Activated naive CD4-positive, alpha-beta T cell treated with anti-CD3 and anti-CD28 coated beads, Interleukin-2, amount 50 U/mL, for 72 hours (primary cell): ENCODE results near the gene CGRRF1. TPM values are rescaled to one million over a fixed set of nuclear protein-coding genes. Genes with fewer than 3 reads are reported as not detected.
A peak's percentile ranks its signal among the peaks of the same experiment; 100 is the strongest.

Source experiments
- ATAC-seq, 2 donors: fragments of 150-1000 bp; cut with Tn5 transposase; 2 replicates each; pipeline ENCODE4 v1.10.0; 2021; ENCODE audit warnings: mild to moderate bottlenecking in 2 of 2, moderate library complexity in 2 of 2
- DNase-seq, 2 donors: peaks; one replicate each; pipeline ENCODE4 v3.0.0; 2021 to 2022; ENCODE audit warnings: low spot score in 2 of 2
- H3K27ac Mint-ChIP-seq, 2 donors: one replicate each; pipeline ENCODE4 v1.8.0; 2022; ENCODE audit warnings: mild to moderate bottlenecking in 2 of 2, mixed read lengths in 2 of 2
- H3K36me3 Mint-ChIP-seq, 2 donors: one replicate each; pipeline ENCODE4 v1.8.0; 2022; ENCODE audit warnings: mixed read lengths in 2 of 2
- H3K9me3 Mint-ChIP-seq, 2 donors: one replicate each; pipeline ENCODE4 v1.8.0; 2022; ENCODE audit warnings: mixed read lengths in 2 of 2
- total RNA-seq, 2 donors: library from RNA; stranded (reverse); gene quantifications; one replicate each; pipeline ENCODE4 v1.2.3, GENCODE V29; 2022

Gene CGRRF1
- total RNA-seq, 2 donors from 2014 or later: 8.4 to 17.7 TPM

DNA sequence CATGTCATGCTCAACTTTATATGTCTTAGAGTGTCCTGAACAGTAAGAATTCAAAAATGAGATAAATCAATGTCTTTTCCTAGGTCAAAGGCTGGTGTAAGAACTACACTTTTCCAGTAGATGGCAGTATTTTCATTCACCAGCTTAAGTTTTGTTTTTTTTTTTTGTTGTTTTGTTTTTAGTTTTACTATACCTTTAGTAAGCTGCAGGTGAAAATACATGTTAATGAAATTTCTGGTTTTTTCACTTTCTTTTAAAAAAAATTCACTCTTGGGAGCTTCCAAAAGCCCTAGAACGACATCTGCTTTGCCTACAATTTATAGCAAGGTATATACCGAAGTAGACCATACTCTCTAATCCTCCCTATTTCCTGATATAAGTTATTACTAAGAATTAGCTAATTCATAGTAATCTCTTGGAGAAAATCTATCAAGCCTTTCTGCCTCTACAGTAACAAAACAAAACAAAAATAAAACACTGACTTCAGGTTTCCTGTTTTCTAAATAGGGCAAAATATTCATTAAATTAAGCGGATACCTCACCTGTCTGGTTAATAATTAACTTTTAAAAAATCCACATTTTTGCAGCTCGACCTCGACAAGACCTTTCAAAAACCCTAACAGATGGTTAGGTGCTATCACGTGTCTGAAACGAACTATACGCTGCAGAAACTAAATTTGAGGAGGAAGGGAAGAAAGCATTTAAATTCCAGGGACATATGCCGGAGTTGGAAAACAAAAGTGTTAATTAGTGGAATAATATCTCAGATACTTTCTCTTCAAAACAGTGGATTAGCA lies 54.6 kb downstream of the CGRRF1 start:
- no peak for ATAC-seq
- H3K27ac Mint-ChIP-seq: no peak overlapping the region

GRCh38 chr14:54564868-54565784 lies 55.4 kb downstream of the CGRRF1 start:
- no peaks in the 10 kb centered on the region for H3K36me3 Mint-ChIP-seq
- H3K9me3 Mint-ChIP-seq: no peaks in the 10 kb centered on the region
- peak; percentile 37 to 65 for ATAC-seq
- H3K27ac Mint-ChIP-seq: peak overlapping the region in 1 of 2 donors; percentile 72
- peak; percentile 70 to 78 for DNase-seq

More for the DNA sequence above, 54.6 kb downstream of the CGRRF1 start:
- H3K9me3 Mint-ChIP-seq: no peaks in the 10 kb centered on the region
- no peaks in the 10 kb centered on the region for H3K36me3 Mint-ChIP-seq
- no peak for DNase-seq

- H3K36me3 Mint-ChIP-seq: no peaks in the 10 kb centered on the region
- ATAC-seq: peak; percentile 72 to 77
- H3K27ac Mint-ChIP-seq: peak overlapping the region in 1 of 2 donors; percentile 72
- H3K9me3 Mint-ChIP-seq: no peaks in the 10 kb centered on the region
- DNase-seq: peak; percentile 71 to 78
Observed at GRCh38 chr14:54565785-54566409, 56.2 kb downstream of the CGRRF1 start.

DNA sequence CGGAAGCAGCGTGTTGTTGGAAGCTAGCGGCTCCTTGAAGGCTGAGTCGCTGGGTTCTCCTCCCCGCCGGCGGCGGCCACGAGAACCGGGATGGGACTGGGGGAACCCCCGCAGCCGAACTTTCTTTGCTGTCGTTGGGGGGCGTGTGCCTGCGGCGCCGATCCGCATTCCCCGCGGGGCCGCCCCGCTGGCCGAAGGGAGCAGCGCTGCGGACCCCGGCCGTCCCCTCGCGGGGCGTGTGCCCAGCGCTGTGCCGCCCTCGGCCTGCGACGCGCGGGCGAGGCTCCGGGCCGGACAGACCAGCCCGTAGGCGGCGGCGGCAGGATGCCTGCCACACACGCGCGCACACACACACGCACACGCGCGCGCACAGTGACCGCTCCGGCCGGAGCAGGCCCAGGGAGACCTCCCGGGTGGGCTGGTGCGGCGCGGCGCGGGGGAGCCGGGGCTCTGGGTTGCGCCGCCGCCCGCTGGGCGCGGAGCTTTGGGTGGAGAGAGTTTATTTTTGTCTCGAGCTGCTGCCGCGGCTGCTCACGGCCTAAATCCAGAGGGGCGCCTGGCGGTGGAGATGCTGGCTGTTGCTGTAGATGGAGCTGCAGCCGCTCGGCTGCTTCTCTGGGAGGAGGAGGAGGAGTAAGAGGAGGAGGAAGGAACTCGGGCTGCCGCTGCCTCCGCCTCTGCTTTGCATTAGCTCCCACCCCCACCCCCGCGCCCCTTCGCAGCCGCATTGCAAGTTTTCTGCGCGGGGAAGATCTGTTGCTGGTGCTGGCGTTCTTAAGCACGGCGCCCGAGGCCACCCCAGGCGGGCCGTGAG lies 56.9 kb downstream of the CGRRF1 start, which contains the start of gene SAMD4A:
SAMD4A (plus strand) TSS at position 719 of the 814 bp plus-strand sequence. CDS start 789 bp downstream, outside the sequence.
- peak; percentile 60 to 68 for DNase-seq
- H3K27ac Mint-ChIP-seq: peak within 1 kb of the TSS; percentile 84 to 96
- H3K9me3 Mint-ChIP-seq: no peaks in the 10 kb centered on the region
- peaks cover 0 to 2% of the 10 kb centered on the region in 2 donors for H3K36me3 Mint-ChIP-seq
- ATAC-seq: peak; percentile 36 to 44

DNA sequence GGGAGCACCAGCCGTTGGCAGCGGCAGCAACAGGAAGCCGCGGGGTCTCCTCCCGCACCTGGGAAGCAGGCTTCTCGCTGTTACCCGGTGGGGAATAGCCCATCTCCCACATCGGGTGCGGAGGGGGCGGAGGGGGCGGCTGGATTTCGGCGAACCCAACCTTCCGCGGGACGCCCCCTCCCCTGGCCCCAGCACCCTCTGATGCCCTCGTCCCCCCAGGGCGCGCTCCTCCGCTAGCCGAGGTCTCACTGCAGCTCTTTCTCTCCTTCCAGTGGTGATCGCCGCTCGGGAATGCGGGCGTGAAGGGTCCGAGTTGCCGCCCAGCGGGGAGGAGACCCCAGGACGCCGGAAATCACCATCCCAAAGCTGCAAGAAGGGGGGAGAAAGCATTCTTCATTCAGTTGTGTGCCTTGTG lies 57.5 kb downstream of the CGRRF1 start:
- Mint-ChIP-seq H3K27ac (peak overlapping the region; percentile 84 to 96), H3K36me3 (peaks cover 5 to 8% of the 10 kb centered on the region in 2 donors), H3K9me3 (peaks cover 4 to 5% of the 10 kb centered on the region in 2 donors)
- peak in 1 of 2 donors; percentile 60 for DNase-seq
- peak in 1 of 2 donors; percentile 2 for ATAC-seq

DNA sequence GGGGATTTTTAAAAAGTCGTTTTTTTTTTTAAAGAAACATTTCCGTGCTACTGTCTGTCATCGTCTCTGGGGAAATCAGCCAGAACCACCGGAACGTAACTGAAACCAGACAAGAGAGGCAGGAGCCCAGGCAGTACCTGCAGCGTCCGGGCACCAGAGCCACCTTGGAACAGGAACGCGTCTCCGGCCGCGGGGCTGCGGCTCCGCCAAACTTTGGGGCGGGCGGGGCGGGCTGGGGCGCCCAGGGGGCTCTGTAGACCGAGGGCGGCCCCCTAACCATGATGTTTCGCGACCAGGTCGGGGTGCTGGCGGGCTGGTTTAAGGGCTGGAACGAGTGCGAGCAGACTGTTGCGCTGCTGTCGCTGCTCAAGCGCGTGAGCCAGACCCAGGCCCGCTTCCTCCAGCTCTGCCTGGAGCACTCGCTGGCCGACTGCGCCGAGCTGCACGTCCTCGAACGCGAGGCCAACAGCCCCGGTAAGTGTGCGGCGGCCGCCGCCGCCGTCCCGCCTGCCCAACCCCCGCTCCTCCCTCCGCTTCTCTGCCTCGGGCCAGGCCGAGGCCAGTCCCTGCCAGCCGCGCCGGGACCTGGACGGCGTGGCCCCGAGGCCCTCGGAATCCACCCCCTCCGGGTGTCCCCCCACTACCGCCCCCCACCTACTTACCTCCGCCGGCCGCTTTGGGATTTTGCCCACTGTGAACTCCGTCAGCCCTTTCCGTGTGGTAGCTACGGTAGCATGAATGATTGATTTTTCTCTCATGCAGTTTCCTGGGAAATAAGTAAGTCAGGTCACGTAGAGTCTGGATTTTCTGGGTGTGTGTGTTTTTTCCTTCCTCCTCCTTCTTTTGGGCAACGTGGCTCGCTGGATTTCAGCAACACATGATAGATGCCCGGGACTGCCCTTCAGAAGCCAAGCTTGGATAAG lies 58.2 kb downstream of the CGRRF1 start:
- peaks cover 7 to 8% of the 10 kb centered on the region in 2 donors for H3K9me3 Mint-ChIP-seq
- peak; percentile 25 to 45 for ATAC-seq
- peaks cover 8 to 14% of the 10 kb centered on the region in 2 donors for H3K36me3 Mint-ChIP-seq
- peak; percentile 49 to 66 for DNase-seq
- peak overlapping the region; percentile 84 to 96 for H3K27ac Mint-ChIP-seq

GRCh38 chr14:54568821-54569595 lies 59.3 kb downstream of the CGRRF1 start:
- H3K27ac Mint-ChIP-seq: no peak overlapping the region

DNA sequence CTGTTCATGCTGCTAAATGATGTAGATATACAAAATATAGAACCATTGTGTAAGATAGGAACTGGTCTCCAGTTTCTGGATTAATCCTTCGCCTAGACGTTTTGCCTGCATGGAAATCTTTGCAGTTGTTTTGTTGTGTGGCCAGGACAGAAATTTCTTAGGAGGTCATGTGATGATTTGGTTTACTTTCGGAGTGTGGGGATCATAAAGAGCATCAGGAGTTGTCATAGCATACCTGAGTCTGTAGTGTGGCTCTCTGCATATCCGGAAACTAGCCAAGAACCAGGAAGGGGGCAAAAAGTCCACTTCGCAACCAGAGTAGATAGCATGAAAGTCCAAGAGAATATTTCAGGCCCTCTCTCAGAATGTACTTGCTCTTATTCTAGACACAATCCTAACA lies 60.3 kb downstream of the CGRRF1 start:
- no peak for DNase-seq
- H3K9me3 Mint-ChIP-seq: peaks cover 7 to 16% of the 10 kb centered on the region in 2 donors
- ATAC-seq: no peak
- peaks cover 22 to 31% of the 10 kb centered on the region in 2 donors for H3K36me3 Mint-ChIP-seq
- no peak overlapping the region for H3K27ac Mint-ChIP-seq

More at GRCh38 chr14:54568821-54569595, 59.3 kb downstream of the CGRRF1 start:
- H3K9me3 Mint-ChIP-seq: peaks cover 7 to 16% of the 10 kb centered on the region in 2 donors
- peaks cover 18 to 25% of the 10 kb centered on the region in 2 donors for H3K36me3 Mint-ChIP-seq
- DNase-seq: no peak
- ATAC-seq: no peak

GRCh38 chr14:54570631-54571415 lies 61.1 kb downstream of the CGRRF1 start:
- no peak overlapping the region for H3K27ac Mint-ChIP-seq
- peaks cover 22 to 31% of the 10 kb centered on the region in 2 donors for H3K36me3 Mint-ChIP-seq
- H3K9me3 Mint-ChIP-seq: peaks cover 7 to 16% of the 10 kb centered on the region in 2 donors
- DNase-seq: no peak
- ATAC-seq: no peak

DNA sequence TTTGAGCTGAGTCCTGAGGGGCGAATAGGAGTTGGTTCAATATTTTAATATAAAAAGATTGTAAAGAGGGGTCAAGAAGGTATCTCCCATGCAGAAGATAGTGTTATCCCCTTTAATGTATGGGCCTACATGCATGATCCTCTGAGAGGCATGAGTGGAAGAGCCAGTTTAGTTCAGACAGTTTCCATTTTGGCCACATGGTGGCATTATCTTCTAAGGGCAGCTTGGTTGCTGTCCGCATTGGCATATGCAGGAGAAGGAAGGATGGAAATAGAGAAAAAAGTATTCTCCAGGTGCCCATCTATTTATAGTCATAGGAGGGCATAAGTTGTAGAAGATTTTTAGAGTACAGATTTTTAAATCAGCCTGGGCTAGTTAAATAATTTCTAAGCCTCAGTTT lies 62.6 kb downstream of the CGRRF1 start:
- no peak for ATAC-seq
- Mint-ChIP-seq H3K9me3 (peaks cover 7 to 16% of the 10 kb centered on the region in 2 donors), H3K36me3 (peaks cover 22 to 40% of the 10 kb centered on the region in 2 donors), H3K27ac (no peak overlapping the region)
- DNase-seq: peak in 1 of 2 donors; percentile 55

GRCh38 chr14:54574528-54574927 lies 64.8 kb downstream of the CGRRF1 start:
- Mint-ChIP-seq H3K27ac (no peak overlapping the region), H3K9me3 (peaks cover 7 to 16% of the 10 kb centered on the region in 2 donors), H3K36me3 (peaks cover 22 to 40% of the 10 kb centered on the region in 2 donors)
- no peak for DNase-seq
- ATAC-seq: no peak

- ATAC-seq (peak in 1 of 2 donors; percentile 40), DNase-seq (no peak)
- Mint-ChIP-seq H3K9me3 (peaks cover 0 to 8% of the 10 kb centered on the region in 2 donors), H3K27ac (no peak overlapping the region), H3K36me3 (peaks cover 14 to 29% of the 10 kb centered on the region in 2 donors)
Observed at GRCh38 chr14:54577494-54577893, 67.8 kb downstream of the CGRRF1 start.

GRCh38 chr14:54577977-54578376 lies 68.3 kb downstream of the CGRRF1 start:
- peaks cover 13 to 25% of the 10 kb centered on the region in 2 donors for H3K36me3 Mint-ChIP-seq
- H3K27ac Mint-ChIP-seq: no peak overlapping the region
- DNase-seq: no peak
- no peak for ATAC-seq
- peaks cover 0 to 7% of the 10 kb centered on the region in 2 donors for H3K9me3 Mint-ChIP-seq
